ENCODE measurements around the gene GALNT9. TPM values are rescaled to one million over a fixed set of nuclear protein-coding genes. Genes with fewer than 3 reads are reported as not detected.

GALNT9 gene
- polyA plus RNA-seq, 1 donor from 2014 or later = 13.5 TPM

DNA sequence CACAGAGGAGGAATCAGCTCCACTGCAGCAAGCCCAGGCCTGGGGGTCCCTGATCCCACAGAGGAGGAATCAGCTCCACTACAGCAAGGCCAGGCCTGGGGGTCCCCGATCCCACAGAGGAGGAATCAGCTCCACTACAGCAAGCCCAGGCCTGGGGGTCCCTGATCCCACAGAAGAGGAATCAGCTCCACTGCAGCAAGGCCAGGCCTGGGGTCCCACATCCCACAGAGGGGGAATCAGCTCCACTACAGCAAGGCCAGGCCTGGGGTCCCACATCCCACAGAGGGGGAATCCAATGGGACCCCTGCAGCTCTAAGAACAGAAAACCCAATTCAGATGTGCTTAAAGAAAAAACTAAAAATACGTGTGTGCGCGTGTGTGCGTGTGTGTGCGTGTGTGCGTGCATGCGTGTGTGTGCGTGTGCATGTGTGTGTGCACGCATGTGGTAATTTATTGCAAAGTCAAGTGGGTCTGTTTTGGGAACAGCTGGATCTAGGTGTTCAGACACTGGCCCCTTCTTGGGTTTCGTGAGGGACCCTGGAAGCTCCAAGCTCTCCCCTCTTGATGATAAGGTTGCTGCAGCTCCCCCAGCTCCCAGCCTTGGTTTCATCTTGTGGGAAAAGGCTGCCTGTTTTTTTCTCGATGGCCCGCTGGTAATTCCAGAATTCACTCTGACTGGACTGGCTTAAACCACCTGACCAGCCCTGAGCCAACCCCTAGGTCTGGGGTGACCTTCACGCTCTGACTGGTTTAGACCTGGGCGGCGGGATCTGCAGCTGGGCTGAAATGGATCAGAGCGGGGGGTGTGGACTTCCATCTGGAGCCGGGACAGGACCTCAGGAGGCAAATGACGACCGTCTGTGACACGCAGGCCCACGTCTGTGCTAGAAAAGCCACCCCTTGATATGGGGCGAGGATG is 47.1 kb downstream of the GALNT9 start:
- Histone ChIP-seq H4K20me1 (ENCODE audit: insufficient read depth) (no peaks in the 10 kb centered on the region), H3K27me3 (ENCODE audit: insufficient read depth, low read depth, low read length) (peaks cover 4% of the 10 kb centered on the region), H2AFZ (ENCODE audit: low read depth, low read length) (no peak overlapping the region), H3K9me2 (ENCODE audit: insufficient read depth, low read length) (no peaks in the 10 kb centered on the region), H3K4me3 (ENCODE audit: low read length) (no peak overlapping the region), H3K36me3 (ENCODE audit: insufficient read depth, low read length) (no peaks in the 10 kb centered on the region), H3K79me2 (replicated peaks; ENCODE audit: insufficient read depth, low read length) (no peaks in the 10 kb centered on the region), H3K27ac (ENCODE audit: low read length) (no peak overlapping the region), H3F3A (ENCODE audit: insufficient read depth, low read length, poor library complexity, severe bottlenecking) (no peaks in the 10 kb centered on the region), H3K9ac (ENCODE audit: low read length) (no peak overlapping the region), H3K9me3 (ENCODE audit: low read length) (no peaks in the 10 kb centered on the region), H3K4me2 (ENCODE audit: low read length) (no peak overlapping the region)
- TF ChIP-seq, protein P1, sequence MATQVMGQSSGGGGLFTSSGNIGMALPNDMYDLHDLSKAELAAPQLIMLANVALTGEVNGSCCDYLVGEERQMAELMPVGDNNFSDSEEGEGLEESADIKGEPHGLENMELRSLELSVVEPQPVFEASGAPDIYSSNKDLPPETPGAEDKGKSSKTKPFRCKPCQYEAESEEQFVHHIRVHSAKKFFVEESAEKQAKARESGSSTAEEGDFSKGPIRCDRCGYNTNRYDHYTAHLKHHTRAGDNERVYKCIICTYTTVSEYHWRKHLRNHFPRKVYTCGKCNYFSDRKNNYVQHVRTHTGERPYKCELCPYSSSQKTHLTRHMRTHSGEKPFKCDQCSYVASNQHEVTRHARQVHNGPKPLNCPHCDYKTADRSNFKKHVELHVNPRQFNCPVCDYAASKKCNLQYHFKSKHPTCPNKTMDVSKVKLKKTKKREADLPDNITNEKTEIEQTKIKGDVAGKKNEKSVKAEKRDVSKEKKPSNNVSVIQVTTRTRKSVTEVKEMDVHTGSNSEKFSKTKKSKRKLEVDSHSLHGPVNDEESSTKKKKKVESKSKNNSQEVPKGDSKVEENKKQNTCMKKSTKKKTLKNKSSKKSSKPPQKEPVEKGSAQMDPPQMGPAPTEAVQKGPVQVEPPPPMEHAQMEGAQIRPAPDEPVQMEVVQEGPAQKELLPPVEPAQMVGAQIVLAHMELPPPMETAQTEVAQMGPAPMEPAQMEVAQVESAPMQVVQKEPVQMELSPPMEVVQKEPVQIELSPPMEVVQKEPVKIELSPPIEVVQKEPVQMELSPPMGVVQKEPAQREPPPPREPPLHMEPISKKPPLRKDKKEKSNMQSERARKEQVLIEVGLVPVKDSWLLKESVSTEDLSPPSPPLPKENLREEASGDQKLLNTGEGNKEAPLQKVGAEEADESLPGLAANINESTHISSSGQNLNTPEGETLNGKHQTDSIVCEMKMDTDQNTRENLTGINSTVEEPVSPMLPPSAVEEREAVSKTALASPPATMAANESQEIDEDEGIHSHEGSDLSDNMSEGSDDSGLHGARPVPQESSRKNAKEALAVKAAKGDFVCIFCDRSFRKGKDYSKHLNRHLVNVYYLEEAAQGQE (IDR thresholded peaks at IDR 0.05; ENCODE audit: borderline replicate concordance) = no peak
- TF ChIP-seq, protein P2, sequence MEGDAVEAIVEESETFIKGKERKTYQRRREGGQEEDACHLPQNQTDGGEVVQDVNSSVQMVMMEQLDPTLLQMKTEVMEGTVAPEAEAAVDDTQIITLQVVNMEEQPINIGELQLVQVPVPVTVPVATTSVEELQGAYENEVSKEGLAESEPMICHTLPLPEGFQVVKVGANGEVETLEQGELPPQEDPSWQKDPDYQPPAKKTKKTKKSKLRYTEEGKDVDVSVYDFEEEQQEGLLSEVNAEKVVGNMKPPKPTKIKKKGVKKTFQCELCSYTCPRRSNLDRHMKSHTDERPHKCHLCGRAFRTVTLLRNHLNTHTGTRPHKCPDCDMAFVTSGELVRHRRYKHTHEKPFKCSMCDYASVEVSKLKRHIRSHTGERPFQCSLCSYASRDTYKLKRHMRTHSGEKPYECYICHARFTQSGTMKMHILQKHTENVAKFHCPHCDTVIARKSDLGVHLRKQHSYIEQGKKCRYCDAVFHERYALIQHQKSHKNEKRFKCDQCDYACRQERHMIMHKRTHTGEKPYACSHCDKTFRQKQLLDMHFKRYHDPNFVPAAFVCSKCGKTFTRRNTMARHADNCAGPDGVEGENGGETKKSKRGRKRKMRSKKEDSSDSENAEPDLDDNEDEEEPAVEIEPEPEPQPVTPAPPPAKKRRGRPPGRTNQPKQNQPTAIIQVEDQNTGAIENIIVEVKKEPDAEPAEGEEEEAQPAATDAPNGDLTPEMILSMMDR (IDR thresholded peaks at IDR 0.05; ENCODE audit: poor library complexity, severe bottlenecking) = no peak
- TF ChIP-seq EZH2 (IDR thresholded peaks at IDR 0.05; ENCODE audit: borderline replicate concordance, insufficient read depth, low read length, poor library complexity, severe bottlenecking) (no peak), MXI1 (conservative IDR thresholded peaks at IDR 0.05; ENCODE audit: poor library complexity, severe bottlenecking) (no peak), POLR2AphosphoS5 (IDR thresholded peaks at IDR 0.05) (no peak), EP300 (conservative IDR thresholded peaks at IDR 0.05; ENCODE audit: poor library complexity, severe bottlenecking) (no peak), RAD21 (conservative IDR thresholded peaks at IDR 0.05) (no peak), SMC3 (conservative IDR thresholded peaks at IDR 0.05; ENCODE audit: poor library complexity) (no peak), TAF1 (IDR thresholded peaks at IDR 0.05; ENCODE audit: low read depth) (no peak)

DNA sequence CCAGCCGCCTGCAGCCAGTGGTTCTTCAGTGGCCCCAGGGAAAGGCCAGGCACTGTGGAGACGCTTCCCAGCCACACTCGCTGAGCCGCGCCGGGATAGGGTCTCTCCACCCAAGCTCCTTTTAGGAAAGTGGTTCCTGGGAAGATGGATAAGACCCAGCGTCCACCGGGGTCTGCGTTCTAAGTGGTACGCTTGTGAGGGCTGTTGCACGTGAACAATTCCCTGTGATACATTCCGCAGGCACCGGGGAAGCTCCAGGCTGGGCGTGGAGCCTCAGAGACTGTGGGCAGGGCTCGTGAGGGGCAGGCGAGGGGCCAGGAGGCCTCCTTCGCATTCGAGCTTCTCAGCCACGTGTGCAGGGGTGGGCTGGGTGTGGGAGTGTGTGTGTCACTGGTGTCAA is 48.4 kb downstream of the GALNT9 start:
- TF ChIP-seq EZH2 (IDR thresholded peaks at IDR 0.05; ENCODE audit: borderline replicate concordance, insufficient read depth, low read length, poor library complexity, severe bottlenecking) (no peak), EP300 (conservative IDR thresholded peaks at IDR 0.05; ENCODE audit: poor library complexity, severe bottlenecking) (no peak), RAD21 (conservative IDR thresholded peaks at IDR 0.05) (no peak), TAF1 (IDR thresholded peaks at IDR 0.05; ENCODE audit: low read depth) (no peak), MXI1 (conservative IDR thresholded peaks at IDR 0.05; ENCODE audit: poor library complexity, severe bottlenecking) (no peak), SMC3 (conservative IDR thresholded peaks at IDR 0.05; ENCODE audit: poor library complexity) (no peak), POLR2AphosphoS5 (IDR thresholded peaks at IDR 0.05) (no peak)
- TF ChIP-seq, protein P2 (IDR thresholded peaks at IDR 0.05; ENCODE audit: poor library complexity, severe bottlenecking) = no peak
- TF ChIP-seq, protein P1 (IDR thresholded peaks at IDR 0.05; ENCODE audit: borderline replicate concordance) = no peak
- Histone ChIP-seq H3K27ac (ENCODE audit: low read length) (no peak overlapping the region), H3K79me2 (replicated peaks; ENCODE audit: insufficient read depth, low read length) (no peaks in the 10 kb centered on the region), H2AFZ (ENCODE audit: low read depth, low read length) (no peak overlapping the region), H3K9me2 (ENCODE audit: insufficient read depth, low read length) (no peaks in the 10 kb centered on the region), H3K27me3 (ENCODE audit: insufficient read depth, low read depth, low read length) (peaks cover 4% of the 10 kb centered on the region), H3K4me3 (ENCODE audit: low read length) (no peak overlapping the region), H3K36me3 (ENCODE audit: insufficient read depth, low read length) (no peaks in the 10 kb centered on the region), H4K20me1 (ENCODE audit: insufficient read depth) (no peaks in the 10 kb centered on the region), H3K4me2 (ENCODE audit: low read length) (no peak overlapping the region), H3F3A (ENCODE audit: insufficient read depth, low read length, poor library complexity, severe bottlenecking) (no peaks in the 10 kb centered on the region), H3K9ac (ENCODE audit: low read length) (no peak overlapping the region), H3K9me3 (ENCODE audit: low read length) (no peaks in the 10 kb centered on the region)
